T-helper 2 cell treated with Interferon-gamma antibody and Interleukin-4, amounts not matched to agents 100 ng/mL and 5 ng/mL, for 36 hours (primary cell): ENCODE measurements around the gene SLC5A1. TPM values are rescaled to one million over a fixed set of nuclear protein-coding genes. Genes with fewer than 3 reads are reported as not detected.

Source experiments
- intact Hi-C: fragments of 100-400 bp; cut with micrococcal nuclease; formaldehyde crosslinking; loops from one replicate; pipeline ENCODE4 v1.15.1; 2023
- total RNA-seq: library from RNA; stranded (reverse); gene quantifications from 2 replicates; pipeline ENCODE4 v1.2.3, GENCODE V29; 2022

Gene SLC5A1
- total RNA-seq, result not detected in 2 replicates

DNA sequence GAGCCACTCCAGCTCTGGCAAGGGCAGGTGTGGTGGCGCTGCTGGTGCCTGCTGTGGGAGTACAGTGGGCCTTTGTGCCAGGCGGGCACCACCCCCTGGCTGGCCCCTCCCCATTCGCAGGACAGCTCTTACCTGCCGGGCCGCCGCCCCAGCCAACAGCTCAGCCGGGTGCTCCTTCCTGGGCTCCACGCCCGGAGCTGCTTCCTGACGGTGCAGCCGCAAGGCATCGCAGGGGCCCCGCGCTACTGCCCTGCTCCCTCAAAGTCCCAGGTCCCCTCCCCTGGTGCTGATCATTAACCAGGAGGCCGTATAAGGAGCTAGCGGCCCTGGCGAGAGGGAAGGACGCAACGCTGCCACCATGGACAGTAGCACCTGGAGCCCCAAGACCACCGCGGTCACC, at the start of gene SLC5A1:
TSS of gene SLC5A1 (plus strand) at position 338 of the 400 bp plus-strand sequence. CDS start at position 359, 21 bp downstream.
- intact Hi-C loops, result no loop called here

DNA sequence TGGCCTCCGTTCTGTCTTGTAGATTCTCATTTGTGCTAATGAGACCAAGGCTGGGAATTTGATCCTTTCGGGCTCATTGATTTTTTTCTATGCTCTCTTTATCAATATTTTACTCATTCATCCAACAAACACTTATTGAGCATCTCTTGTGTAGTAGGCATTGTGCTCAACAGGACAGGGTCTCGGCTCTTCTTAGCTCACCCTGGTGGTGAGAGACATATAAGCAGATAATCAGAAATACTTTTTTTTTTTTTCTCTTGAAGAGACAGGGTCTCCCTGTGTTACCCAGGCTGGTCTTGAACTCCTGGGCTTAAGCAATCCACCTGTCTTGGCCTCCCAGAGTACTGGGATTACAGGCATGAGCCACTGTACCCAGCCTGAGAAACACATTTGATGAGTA, 48.0 kb upstream of the SLC5A1 start:
- intact Hi-C loops, result no loop called here

DNA sequence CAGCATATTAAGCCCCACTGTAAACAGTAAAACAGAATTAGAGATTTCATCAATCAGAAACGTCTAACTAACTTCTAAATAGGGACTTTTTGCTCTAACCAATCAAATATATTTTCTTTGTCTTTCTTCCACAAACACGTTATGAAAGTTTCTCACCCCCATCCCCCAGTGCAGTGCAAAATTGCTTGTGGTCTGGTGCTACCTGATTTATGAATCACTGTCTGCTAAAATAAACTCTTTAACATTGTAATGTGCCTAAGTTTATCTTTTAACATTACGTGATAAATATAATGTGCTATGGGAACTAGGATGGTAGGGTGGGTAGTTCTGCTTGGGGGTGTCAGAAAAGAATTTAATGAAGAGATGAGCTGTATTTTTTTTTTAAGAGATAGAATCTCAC, 47.3 kb upstream of the SLC5A1 start:
- intact Hi-C loops, result no loop called here

DNA sequence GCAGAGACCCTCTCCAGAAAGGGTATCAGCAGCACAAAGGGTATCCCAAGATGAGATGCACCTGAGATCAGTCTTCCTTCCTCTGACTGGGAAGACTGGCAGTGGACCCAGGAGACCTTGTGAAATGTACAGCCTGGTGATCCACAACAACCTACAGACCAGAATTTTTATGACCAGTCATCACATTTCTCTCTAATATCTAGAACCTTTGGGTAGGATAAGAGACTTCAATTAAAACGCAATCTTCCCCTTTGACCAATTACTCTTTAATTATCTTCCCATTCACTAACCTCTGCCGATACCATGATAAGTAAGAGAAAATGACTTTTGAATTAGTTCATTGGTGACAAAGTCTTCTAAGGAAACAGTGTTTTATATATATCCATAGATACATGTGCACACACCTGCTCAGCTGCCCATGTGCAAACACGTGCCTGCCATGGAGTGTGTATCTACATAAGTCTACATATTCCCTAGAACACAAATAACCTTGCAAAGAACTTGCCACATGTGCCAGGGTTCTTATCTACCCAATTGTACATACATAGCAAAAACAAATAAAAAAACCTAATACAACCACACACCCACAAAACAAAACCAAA, 44.2 kb upstream of the SLC5A1 start:
- intact Hi-C loops, result no loop called here

DNA sequence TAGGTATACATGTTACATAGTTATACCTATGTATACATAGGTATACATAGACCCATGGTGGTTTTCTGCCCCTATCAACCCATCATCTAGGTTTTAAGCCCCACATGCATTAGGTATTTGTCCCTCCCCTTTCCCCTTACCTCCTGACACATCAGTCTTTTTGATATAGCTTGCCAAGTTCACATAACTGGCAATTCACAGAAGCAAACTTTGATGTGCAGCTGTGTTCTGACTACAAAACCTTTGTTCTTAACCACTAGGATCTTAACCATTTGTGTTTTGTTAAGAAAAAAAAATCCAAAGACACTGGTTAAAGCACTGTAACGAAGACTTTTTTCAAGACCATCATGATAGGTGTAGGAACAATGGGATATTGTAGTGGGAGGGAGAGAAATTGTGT, 42.9 kb upstream of the SLC5A1 start:
- intact Hi-C loops, result no loop called here

DNA sequence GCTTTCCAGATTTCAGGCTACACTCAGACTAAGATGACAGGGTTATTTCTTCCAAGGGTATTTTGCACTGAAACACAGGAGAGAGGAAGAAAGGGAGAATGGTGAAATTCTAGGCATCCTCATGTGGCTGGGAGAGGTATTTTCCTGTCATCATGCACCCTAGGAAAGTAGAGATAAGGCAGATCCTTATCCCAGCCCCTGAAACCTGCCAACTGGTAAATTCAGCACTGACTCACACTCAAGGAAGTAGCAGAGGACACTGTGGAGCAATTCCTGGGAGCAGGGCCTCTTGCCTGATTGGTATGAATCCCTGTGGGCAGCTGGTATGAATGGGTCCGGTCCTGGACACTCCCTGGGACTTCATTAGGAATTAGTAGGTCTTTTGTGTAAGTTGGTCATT, 37.6 kb upstream of the SLC5A1 start:
- intact Hi-C loops, result no loop called here

DNA sequence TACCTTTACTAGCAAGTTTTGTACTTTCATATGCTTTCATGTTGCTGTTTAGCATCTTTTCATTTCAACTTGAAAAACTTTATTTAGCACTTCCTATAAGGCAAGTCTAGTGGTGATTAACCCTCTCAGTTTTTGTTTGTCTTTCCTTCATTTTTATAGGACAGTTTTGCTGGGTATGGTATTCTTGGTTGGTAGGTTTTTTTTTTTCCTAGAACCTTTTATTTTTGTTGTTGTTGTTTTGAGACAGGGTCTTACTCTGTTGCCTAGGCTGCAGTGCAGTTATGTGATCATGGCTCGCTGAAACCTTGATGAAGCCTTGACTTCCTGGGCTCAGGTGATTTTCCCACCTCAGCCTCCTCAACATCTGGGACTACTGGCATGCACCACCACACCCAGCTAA, 29.9 kb upstream of the SLC5A1 start:
- intact Hi-C loops, result no loop called here

DNA sequence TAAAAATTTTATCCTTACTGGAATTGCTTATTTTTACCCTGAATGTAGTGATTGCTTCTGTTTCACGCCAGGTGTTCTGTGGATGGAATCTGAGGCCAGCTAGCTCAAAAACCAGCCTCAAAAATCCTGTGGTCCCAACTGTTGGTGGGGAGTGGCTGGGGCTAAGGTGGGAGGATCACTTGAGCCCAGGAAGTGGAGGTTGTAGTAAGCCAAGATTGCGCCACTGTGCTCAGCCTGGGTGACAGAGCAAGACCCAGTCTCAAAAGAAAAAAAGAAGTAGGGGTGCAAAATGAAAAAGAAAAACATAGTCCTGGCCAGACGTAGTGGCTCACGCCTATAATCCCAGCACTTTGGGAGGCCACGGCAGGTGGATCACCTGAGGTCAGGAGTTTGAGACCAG, 27.0 kb upstream of the SLC5A1 start:
- intact Hi-C loops, result no loop called here

DNA sequence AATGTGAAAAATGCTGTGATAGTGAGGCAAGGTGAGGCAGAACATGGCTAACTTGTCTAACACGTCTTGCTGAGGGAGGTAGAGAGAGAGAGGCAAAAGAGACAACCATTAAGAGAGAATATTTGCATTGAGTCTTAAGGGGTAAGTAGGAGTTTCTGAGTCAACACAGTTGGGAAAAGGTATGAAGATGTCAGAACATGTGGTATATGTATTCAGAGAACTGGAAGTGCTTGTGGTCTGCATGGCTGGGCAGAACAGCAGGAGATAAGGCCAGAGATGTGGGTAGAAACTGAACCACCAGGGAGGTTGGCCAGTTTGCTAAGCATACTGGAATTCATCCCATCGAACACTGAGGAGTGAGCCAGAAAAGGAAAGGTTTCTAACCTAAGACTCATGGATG, 25.0 kb upstream of the SLC5A1 start:
- intact Hi-C loops, result no loop called here

DNA sequence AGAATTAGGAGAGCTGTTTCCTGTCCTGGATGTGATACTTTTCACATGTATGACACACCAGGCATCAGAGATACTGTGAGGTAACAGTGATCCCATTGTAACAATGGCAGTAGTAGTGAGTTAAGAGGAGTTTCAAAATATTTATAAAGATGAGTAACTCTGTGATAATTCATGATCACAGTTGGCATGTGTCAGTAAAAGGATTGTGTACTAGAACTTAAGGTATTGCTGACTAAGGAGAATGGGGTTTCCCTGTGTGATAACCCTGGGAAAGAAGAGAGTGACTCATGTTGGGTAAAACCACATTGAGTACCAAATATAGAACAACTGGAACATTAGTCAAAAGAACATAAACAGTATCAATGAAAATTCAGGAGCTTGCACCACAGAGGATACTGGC, 22.9 kb upstream of the SLC5A1 start:
- intact Hi-C loops, result no loop called here

DNA sequence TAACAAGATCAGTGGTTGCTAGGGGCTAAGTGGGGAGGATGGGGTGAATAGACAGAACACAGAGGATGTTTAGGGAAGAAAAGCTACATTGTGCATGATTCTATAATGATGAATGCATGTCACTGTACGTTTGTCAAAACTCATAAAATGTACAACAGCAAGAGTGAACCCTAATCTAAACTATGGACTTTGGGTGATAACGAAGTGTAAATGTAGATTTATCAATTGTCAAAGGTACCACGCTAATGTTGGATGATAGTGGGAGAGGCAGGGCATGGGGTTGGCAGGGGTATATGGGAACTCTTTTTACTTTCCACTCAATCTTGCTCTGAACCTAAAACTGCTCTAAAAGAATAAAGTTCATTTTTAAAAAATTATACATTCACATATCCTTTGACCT, 21.3 kb upstream of the SLC5A1 start:
- intact Hi-C loops, result no loop called here

DNA sequence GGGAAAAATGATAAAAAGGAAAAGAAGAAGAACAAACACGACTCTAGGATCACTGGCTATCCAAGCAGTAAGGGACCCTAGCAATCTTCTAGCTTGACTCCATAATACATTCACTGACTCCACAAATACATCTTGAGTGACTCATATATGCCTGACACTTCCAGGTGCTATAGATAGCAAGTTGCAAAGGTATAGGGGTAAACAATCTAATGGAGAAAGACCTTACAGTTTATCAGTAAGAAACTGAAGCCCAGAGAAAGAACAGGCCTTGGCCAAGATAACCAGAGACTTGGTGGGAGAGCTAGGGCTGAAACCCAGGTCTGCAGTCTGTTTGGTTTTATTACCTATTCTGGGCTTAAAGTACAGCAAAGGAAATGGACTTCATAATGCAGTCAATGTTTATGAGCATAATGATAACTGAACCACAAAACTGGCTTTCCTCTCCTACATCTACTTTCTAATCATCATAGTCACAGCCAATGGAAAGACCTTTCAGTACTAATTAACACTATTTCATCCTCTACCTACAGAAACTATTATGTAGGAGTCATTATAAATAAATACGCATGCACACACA, 19.7 kb upstream of the SLC5A1 start:
- intact Hi-C loops, result no loop called here

DNA sequence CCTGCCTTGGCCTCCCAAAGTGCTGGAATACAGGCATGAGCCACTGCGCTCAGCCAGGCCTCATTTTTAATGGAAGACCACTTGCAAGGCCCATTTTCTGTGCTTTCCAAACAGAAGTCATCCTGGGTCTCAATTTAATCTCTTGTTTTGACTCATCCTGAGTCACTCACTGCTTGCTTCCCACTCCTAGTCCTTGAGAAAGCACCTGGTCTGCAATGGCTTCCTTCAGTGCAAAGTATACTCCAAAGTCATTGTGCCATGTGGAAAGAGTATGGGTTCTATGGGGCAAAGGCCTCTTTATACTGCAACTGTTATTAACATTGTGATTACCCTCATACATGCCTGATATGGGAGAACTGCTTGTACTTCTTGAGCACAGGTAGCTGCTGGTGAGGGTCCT, 18.3 kb upstream of the SLC5A1 start:
- intact Hi-C loops, result no loop called here

DNA sequence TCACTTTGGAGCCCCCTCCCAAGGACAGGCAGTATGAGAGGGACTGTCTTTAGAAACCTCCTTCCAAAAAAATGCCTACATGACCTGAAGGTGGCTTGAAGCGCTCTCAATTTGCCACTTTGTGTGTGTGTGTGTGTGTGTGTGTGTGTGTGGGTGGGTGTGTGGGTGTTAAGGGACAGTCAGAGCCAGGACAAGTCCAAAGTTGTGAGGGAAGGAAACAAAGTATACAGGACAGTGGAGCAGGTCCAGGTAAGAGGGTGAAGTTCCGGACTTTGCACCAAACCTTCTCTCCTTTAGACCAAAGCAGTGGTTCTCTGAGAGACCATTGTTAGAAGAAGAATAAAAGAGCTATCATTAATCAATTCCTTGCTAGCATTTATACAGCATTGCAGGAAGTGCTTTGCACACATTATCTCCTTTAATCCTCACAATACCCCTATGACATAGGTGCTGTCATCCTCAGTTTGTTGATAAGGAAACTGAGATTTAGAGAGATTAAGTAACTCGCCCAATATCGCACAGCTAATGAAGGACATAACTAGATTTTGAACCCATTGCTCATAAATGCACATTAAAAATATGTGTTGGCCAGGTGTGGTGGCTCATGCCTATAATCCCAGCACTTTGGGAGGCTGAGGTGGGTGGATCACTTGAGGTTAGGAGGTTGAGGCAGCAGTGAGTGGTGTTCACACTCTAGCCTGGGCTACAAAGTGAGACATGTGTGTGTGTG, 12.4 kb upstream of the SLC5A1 start:
- intact Hi-C loops, result no loop called here

DNA sequence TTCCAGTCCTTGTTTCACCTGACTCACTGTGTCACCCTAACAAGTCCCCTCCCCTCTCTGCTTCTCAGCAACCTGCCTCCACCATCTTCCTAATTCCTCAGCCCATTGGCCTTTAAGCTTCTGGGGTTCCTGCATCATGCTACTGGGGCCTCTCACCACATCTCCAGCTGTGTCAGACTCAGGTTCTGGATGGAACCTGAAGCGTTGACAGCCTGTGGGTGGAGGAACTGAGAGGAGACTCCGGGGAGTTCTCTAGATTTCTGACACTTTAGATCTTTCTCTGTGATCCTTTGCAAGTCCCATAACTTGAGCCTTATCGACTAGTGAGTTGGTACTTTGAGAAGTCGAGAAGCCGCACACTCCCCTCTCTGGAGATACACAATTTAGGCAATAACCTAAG, 11.6 kb upstream of the SLC5A1 start:
- intact Hi-C loops, result no loop called here

DNA sequence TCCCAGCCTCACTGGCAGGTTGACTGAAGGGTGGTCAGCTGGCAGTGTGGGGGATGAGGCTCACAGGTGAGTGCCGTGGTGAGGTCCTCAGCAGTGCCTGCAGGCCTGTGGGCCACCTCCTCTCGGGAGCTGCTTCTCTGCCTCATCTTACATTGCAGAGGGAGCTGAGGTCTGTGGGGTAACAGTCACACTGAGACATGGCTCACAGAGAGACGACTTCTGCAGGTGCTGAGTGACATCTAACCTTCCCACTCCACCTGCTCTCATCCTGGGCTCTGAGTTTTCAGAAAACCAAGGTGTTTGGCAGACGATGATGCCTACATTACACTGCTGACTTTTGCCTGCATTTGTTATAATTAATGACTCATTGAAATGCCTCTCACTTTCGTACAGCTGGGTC, 8.8 kb upstream of the SLC5A1 start:
- intact Hi-C loops, result no loop called here

DNA sequence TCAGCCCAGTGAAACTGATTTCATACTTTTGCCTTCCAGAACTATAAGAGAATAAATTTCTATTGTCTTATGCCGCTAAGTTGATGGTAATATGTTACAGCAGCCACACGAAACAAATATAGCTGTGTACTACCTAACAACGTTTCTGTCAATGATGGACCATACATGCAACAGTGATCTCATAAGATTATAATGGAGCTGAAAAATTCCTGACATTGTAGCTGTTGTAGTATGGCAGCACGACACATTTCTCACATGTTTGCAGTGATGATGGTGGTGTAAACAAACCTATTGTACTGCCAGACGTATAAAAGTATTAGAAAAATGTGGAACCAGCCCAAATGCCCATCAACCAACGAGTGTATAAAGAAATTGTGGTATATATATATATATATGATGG, 5.8 kb upstream of the SLC5A1 start:
- intact Hi-C loops, result no loop called here

DNA sequence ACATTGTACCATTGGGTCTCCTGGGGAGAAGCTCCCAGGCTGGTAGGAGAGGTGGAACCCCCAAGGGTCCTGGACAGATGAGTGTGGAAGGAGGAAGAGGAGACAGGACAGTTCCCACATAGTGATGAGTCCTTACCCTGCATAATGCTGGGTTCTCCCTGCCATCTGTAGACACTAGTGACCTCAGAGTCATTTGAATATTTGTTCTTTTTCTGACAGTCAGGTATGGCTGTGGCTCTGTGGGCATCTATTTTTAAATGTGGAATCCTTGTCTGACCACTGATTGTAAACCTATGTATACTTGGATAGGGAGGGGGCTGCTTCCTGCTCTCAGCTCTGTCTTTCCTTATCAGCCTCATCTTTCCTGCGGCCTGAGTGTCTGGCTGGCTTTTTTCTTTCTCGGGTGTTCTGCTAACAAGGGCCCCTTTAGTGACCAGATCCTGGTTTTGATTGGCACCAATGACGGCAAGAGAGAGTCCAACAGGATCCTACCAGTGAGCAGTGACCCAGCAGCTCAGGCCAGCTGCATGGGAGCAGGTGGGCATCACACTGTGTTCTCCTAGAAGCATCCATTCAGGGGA, 2.6 kb upstream of the SLC5A1 start:
- intact Hi-C loops, result no loop called here

DNA sequence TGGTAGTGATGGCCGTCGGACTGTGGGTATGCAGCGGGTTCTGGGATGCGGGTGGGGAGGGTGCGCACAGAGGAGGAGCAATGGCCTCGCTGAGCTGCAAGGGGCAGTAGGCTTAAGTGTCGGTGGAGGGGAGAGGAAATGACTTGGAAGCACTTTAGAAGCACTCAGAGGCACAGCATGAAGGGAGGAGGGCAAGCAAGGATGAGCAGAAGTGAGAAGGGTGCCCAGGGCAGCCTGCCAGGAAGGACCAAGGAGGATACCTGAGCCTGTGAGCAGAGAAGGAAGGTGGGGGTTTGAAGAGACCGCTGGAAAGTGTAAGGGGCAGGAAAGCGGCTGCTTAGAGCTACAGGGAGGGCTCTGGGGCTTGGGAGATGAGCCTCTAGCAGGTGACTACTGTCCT, 330 bp downstream of the SLC5A1 start:
- intact Hi-C loops, result no loop called here

DNA sequence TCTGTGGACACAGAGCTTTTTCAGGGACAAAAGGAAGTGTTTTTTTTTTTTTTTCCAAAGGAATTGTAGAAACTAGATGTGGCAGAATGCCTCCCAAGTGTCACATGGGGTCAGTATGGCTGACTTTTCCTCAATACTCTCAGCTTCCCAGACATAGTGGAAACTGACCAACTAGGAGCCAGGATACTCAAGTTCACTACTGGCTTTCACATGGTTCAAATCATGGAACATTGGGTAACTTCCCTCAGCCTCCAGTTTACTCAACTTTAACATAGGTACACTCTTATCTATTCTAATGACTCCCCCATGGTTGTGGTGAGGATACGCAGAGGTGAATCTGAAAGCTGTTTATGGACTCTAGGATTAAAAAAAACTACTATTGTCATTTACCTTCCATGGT, 1.4 kb downstream of the SLC5A1 start:
- intact Hi-C loops, result no loop called here

DNA sequence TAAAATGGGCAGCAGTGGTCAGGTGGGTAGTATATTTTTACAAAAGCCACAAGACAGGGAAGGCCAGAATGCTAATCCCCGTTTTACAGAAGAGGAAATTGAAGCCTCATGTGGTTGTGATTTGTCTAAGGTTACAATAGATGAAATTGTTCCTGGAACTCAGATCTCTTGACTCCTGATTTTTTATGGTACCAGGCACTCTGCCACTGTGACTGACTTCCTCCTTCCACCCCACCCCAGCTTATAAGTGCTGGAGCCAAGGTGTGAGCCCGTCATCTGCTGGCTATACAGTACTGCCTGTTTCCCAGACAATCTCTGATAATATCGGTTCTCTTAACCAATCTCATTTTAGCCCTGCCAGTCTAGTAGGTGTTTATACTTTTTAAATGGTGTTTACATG, 1.9 kb downstream of the SLC5A1 start:
- intact Hi-C loops, result no loop called here

DNA sequence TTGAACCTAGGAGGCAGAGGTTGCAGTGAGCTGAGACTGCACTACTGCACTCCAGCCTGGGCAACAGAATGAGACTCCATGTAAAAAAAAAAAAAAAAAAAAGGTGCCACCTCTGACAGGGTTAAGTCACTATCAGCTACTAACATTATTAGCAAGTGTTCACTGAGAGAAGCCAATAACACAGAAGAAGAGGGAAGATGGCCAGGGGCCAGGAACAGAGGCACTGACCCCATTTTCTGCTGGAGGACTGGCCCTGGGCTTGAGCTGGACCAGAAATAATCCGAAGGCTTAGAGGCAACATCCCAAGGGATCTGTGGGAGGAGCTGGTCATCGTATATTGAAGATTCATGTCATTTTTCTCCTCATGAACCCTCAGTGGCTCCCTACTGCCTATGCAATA, 5.0 kb downstream of the SLC5A1 start:
- intact Hi-C loops, result no loop called here
